ENCODE measurements around the gene CC2D1A. TPM values are rescaled to one million over a fixed set of nuclear protein-coding genes. Genes with fewer than 3 reads are reported as not detected.

The CC2D1A gene
- total RNA-seq, 5 donors from 2014 or later (not counting 1 experiment from before 2014, with no cell fraction given): 25.9 to 41.3 (median 37.4) TPM

GRCh38 chr19:13868663-13869062, 37.3 kb upstream of the CC2D1A start:
- no peak overlapping the region for H3K27ac Mint-ChIP-seq
- H3K27me3 ChIP-seq (replicated peaks in 1 of 2; ENCODE audit: control insufficient read depth in 2 of 2, extremely low read depth in 1 of 2, insufficient read depth in 2 of 2, low read length in 1 of 2): peaks cover 0 to 82% of the 10 kb centered on the region in 2 experiments
- H3K4me1 ChIP-seq (ENCODE audit: control insufficient read depth in 1 of 2, extremely low read depth in 1 of 2, insufficient read depth in 2 of 2, low read length in 2 of 2): peaks cover 5 to 38% of the 10 kb centered on the region in 2 experiments
- ChIA-PET CTCF (no interaction called here), POLR2A (no interaction called here)
- H3K36me3 Mint-ChIP-seq: no peaks in the 10 kb centered on the region
- peaks cover 22 to 26% (median 25%) of the 10 kb centered on the region in 3 donors for H3K4me1 Mint-ChIP-seq
- H3K9me3 Mint-ChIP-seq: no peaks in the 10 kb centered on the region
- no peaks in the 10 kb centered on the region for H3K9me3 ChIP-seq
- DNase-seq (peak in 1 of 35 experiments; percentile 1), ATAC-seq (replicated peaks in 1 of 4) (no peak)
- peaks cover 23 to 48% of the 10 kb centered on the region in 2 donors for H3K27me3 Mint-ChIP-seq
- no peaks in the 10 kb centered on the region for H3K36me3 ChIP-seq (ENCODE audit: control insufficient read depth in 2 of 2, extremely low read depth in 1 of 2, insufficient read depth in 1 of 2, low read length in 1 of 2)
- WGBS (ENCODE audit: insufficient coverage): 69% methylated on average over 2 of the region's 4 CpGs
- H3K4me3 Mint-ChIP-seq: no peak overlapping the region
- H3K4me3 ChIP-seq (ENCODE audit: control insufficient read depth in 1 of 2, extremely low read depth in 1 of 2, low read length in 1 of 2): no peak overlapping the region
- H3K27ac ChIP-seq (ENCODE audit: low read length): no peak overlapping the region

- Mint-ChIP-seq H3K27ac (no peak overlapping the region), H3K36me3 (no peaks in the 10 kb centered on the region), H3K4me1 (peaks cover 16 to 23% (median 22%) of the 10 kb centered on the region in 3 donors), H3K4me3 (no peak overlapping the region), H3K27me3 (peaks cover 19 to 45% of the 10 kb centered on the region in 2 donors), H3K9me3 (no peaks in the 10 kb centered on the region)
- Histone ChIP-seq H3K9me3 (no peaks in the 10 kb centered on the region), H3K36me3 (ENCODE audit: control insufficient read depth in 2 of 2, extremely low read depth in 1 of 2, insufficient read depth in 1 of 2, low read length in 1 of 2) (no peaks in the 10 kb centered on the region), H3K27me3 (replicated peaks in 1 of 2; ENCODE audit: control insufficient read depth in 2 of 2, extremely low read depth in 1 of 2, insufficient read depth in 2 of 2, low read length in 1 of 2) (peaks cover 0 to 82% of the 10 kb centered on the region in 2 experiments), H3K4me1 (ENCODE audit: control insufficient read depth in 1 of 2, extremely low read depth in 1 of 2, insufficient read depth in 2 of 2, low read length in 2 of 2) (peaks cover 5 to 32% of the 10 kb centered on the region in 2 experiments), H3K27ac (ENCODE audit: low read length) (no peak overlapping the region), H3K4me3 (ENCODE audit: control insufficient read depth in 1 of 2, extremely low read depth in 1 of 2, low read length in 1 of 2) (no peak overlapping the region)
- DNase-seq (peak in 1 of 35 experiments; percentile 1), ATAC-seq (replicated peaks in 1 of 4) (no peak)
- 54% methylated on average over 8 of the region's 13 CpGs for WGBS (ENCODE audit: insufficient coverage)
- POLR2A ChIA-PET: interaction anchor here in 1 of 2 donors (0.6 kb wide), 1 partner anchor 57 kb away, joined by 3 read pairs; no protein-coding TSS in a partner anchor
- CTCF ChIA-PET: no interaction called here
These were observed 36.7 kb upstream of the CC2D1A start for GRCh38 chr19:13869281-13869680.

- no peak overlapping the region for H3K27ac Mint-ChIP-seq
- no peak for DNase-seq
- H3K36me3 Mint-ChIP-seq: no peaks in the 10 kb centered on the region
- no peak for ATAC-seq (replicated peaks in 1 of 4)
- H3K9me3 Mint-ChIP-seq: no peaks in the 10 kb centered on the region
- H3K4me1 Mint-ChIP-seq: peaks cover 10 to 18% (median 17%) of the 10 kb centered on the region in 3 donors
- H3K4me1 ChIP-seq (ENCODE audit: control insufficient read depth in 1 of 2, extremely low read depth in 1 of 2, insufficient read depth in 2 of 2, low read length in 2 of 2): peaks cover 2 to 25% of the 10 kb centered on the region in 2 experiments
- H3K27ac ChIP-seq (ENCODE audit: low read length): no peak overlapping the region
- H3K4me3 ChIP-seq (ENCODE audit: control insufficient read depth in 1 of 2, extremely low read depth in 1 of 2, low read length in 1 of 2): no peak overlapping the region
- CTCF ChIA-PET: no interaction called here
- H3K27me3 Mint-ChIP-seq: peaks cover 14 to 44% of the 10 kb centered on the region in 2 donors
- H3K9me3 ChIP-seq: no peaks in the 10 kb centered on the region
- H3K4me3 Mint-ChIP-seq: no peak overlapping the region
- 29% methylated on average over 1 of the region's 4 CpGs for WGBS (ENCODE audit: insufficient coverage)
- POLR2A ChIA-PET: no interaction called here
- H3K36me3 ChIP-seq (ENCODE audit: control insufficient read depth in 2 of 2, extremely low read depth in 1 of 2, insufficient read depth in 1 of 2, low read length in 1 of 2): no peaks in the 10 kb centered on the region
- H3K27me3 ChIP-seq (replicated peaks in 1 of 2; ENCODE audit: control insufficient read depth in 2 of 2, extremely low read depth in 1 of 2, insufficient read depth in 2 of 2, low read length in 1 of 2): peaks cover 0 to 84% of the 10 kb centered on the region in 2 experiments
These were observed 35.1 kb upstream of the CC2D1A start for GRCh38 chr19:13870873-13871272.

- Mint-ChIP-seq H3K36me3 (no peaks in the 10 kb centered on the region), H3K4me3 (peak overlapping the region; percentile 21 to 72 (median 60)), H3K9me3 (no peaks in the 10 kb centered on the region), H3K27me3 (peaks cover 8 to 34% of the 10 kb centered on the region in 2 donors), H3K4me1 (peaks cover 5 to 9% (median 8%) of the 10 kb centered on the region in 3 donors), H3K27ac (no peak overlapping the region)
- H3K9me3 ChIP-seq: no peaks in the 10 kb centered on the region
- H3K27ac ChIP-seq (ENCODE audit: low read length): no peak overlapping the region
- ATAC-seq (replicated peaks in 1 of 4) (no peak), DNase-seq (no peak)
- POLR2A ChIA-PET: interaction anchor here in 1 of 2 donors (0.6 to 0.7 kb wide), 2 partner anchors 39 to 140 kb away, joined by 3 to 7 read pairs; no protein-coding TSS in a partner anchor
- no peak overlapping the region for H3K4me3 ChIP-seq (ENCODE audit: control insufficient read depth in 1 of 2, extremely low read depth in 1 of 2, low read length in 1 of 2)
- H3K27me3 ChIP-seq (replicated peaks in 1 of 2; ENCODE audit: control insufficient read depth in 2 of 2, extremely low read depth in 1 of 2, insufficient read depth in 2 of 2, low read length in 1 of 2): peaks cover 0 to 82% of the 10 kb centered on the region in 2 experiments
- peaks cover 2 to 18% of the 10 kb centered on the region in 2 experiments for H3K4me1 ChIP-seq (ENCODE audit: control insufficient read depth in 1 of 2, extremely low read depth in 1 of 2, insufficient read depth in 2 of 2, low read length in 2 of 2)
- no peaks in the 10 kb centered on the region for H3K36me3 ChIP-seq (ENCODE audit: control insufficient read depth in 2 of 2, extremely low read depth in 1 of 2, insufficient read depth in 1 of 2, low read length in 1 of 2)
- CTCF ChIA-PET: interaction anchor here (0.5 to 0.7 kb wide), 4 partner anchors 10 to 170 kb away, joined by 3 to 4 read pairs (median 4); no protein-coding TSS in a partner anchor
- WGBS (ENCODE audit: insufficient coverage): 100% methylated on average over 2 of the region's 5 CpGs
These were observed 33.7 kb upstream of the CC2D1A start for GRCh38 chr19:13872339-13872694.

GRCh38 chr19:13872695-13873389, 33.2 kb upstream of the CC2D1A start:
- H3K9me3 Mint-ChIP-seq: no peaks in the 10 kb centered on the region
- 4% methylated on average over 31 of the region's 45 CpGs for whole genome bisulfite sequencing (ENCODE audit: insufficient coverage)
- ATAC-seq (replicated peaks in 1 of 4) (peak; percentile 72 to 89 (median 74)), DNase-seq (peak in 15 of 35 experiments; percentile 22 to 52 (median 40))
- peaks cover 2 to 18% of the 10 kb centered on the region in 2 experiments for H3K4me1 ChIP-seq (ENCODE audit: control insufficient read depth in 1 of 2, extremely low read depth in 1 of 2, insufficient read depth in 2 of 2, low read length in 2 of 2)
- H3K27me3 ChIP-seq (replicated peaks in 1 of 2; ENCODE audit: control insufficient read depth in 2 of 2, extremely low read depth in 1 of 2, insufficient read depth in 2 of 2, low read length in 1 of 2): peaks cover 0 to 83% of the 10 kb centered on the region in 2 experiments
- H3K36me3 Mint-ChIP-seq: no peaks in the 10 kb centered on the region
- H3K9me3 ChIP-seq: no peaks in the 10 kb centered on the region
- POLR2A ChIA-PET: interaction anchor here in 1 of 2 donors (0.6 to 0.7 kb wide), 4 partner anchors 39 to 549 kb away, joined by 3 to 10 read pairs (median 7); no protein-coding TSS in a partner anchor
- no peak overlapping the region for H3K27ac Mint-ChIP-seq
- CTCF ChIA-PET: interaction anchor here (0.6 to 0.7 kb wide), 2 partner anchors 21 to 170 kb away, joined by 3 to 4 read pairs; no protein-coding TSS in a partner anchor
- H3K4me1 Mint-ChIP-seq: peaks cover 5 to 8% (median 7%) of the 10 kb centered on the region in 3 donors
- peak overlapping the region in 1 of 2 donors; percentile 10 for H3K4me3 ChIP-seq (ENCODE audit: control insufficient read depth in 1 of 2, extremely low read depth in 1 of 2, low read length in 1 of 2)
- peaks cover 3 to 29% of the 10 kb centered on the region in 2 donors for H3K27me3 Mint-ChIP-seq
- peak overlapping the region; percentile 43 to 72 (median 60) for H3K4me3 Mint-ChIP-seq
- H3K27ac ChIP-seq (ENCODE audit: low read length): no peak overlapping the region
- H3K36me3 ChIP-seq (ENCODE audit: control insufficient read depth in 2 of 2, extremely low read depth in 1 of 2, insufficient read depth in 1 of 2, low read length in 1 of 2): no peaks in the 10 kb centered on the region

GRCh38 chr19:13873834-13874515, 32.0 kb upstream of the CC2D1A start:
- Histone ChIP-seq H3K9me3 (no peaks in the 10 kb centered on the region), H3K27ac (ENCODE audit: low read length) (no peak overlapping the region), H3K4me1 (ENCODE audit: control insufficient read depth in 1 of 2, extremely low read depth in 1 of 2, insufficient read depth in 2 of 2, low read length in 2 of 2) (peaks cover 2 to 18% of the 10 kb centered on the region in 2 experiments), H3K4me3 (ENCODE audit: control insufficient read depth in 1 of 2, extremely low read depth in 1 of 2, low read length in 1 of 2) (no peak overlapping the region), H3K27me3 (replicated peaks in 1 of 2; ENCODE audit: control insufficient read depth in 2 of 2, extremely low read depth in 1 of 2, insufficient read depth in 2 of 2, low read length in 1 of 2) (peaks cover 0 to 73% of the 10 kb centered on the region in 2 experiments), H3K36me3 (ENCODE audit: control insufficient read depth in 2 of 2, extremely low read depth in 1 of 2, insufficient read depth in 1 of 2, low read length in 1 of 2) (no peaks in the 10 kb centered on the region)
- ATAC-seq (replicated peaks in 1 of 4) (no peak), DNase-seq (no peak)
- 86% methylated on average over 26 of the region's 35 CpGs for WGBS (ENCODE audit: insufficient coverage)
- peak overlapping the region in 1 of 3 donors; percentile 72 for H3K4me3 Mint-ChIP-seq
- peaks cover 5 to 8% (median 7%) of the 10 kb centered on the region in 3 donors for H3K4me1 Mint-ChIP-seq
- H3K27me3 Mint-ChIP-seq: peaks cover 3 to 24% of the 10 kb centered on the region in 2 donors
- ChIA-PET POLR2A (no interaction called here), CTCF (no interaction called here)
- H3K36me3 Mint-ChIP-seq: no peaks in the 10 kb centered on the region
- no peak overlapping the region for H3K27ac Mint-ChIP-seq
- H3K9me3 Mint-ChIP-seq: no peaks in the 10 kb centered on the region

All from T-cell (primary cell).